HCT116 (cell line): ENCODE measurements around the gene FSIP1. TPM values are rescaled to one million over a fixed set of nuclear protein-coding genes. Genes with fewer than 3 reads are reported as not detected.

Experiments
- ATAC-seq: fragments of 200-7000 bp; cut with Tn5 transposase; 2 replicates; pipeline ENCODE4 v1.9.1; 2020; ENCODE audit warnings: mild to moderate bottlenecking, moderate library complexity
- BruUV-seq: library from RNA; stranded (reverse); fragments of 400-500 nt; replicated peaks from 2 replicates; lab custom pipeline; 2021; lab: Mats Ljungman, UMichigan
- CTCF ChIA-PET: fragments of 300-600 bp; sonication (Branson Sonifier 250); formaldehyde crosslinking; loops from one replicate; lab custom pipeline; 2021; ENCODE audit warnings: antibody characterized with exemption; lab: Charles Lee
- POLR2A ChIA-PET: fragments of 300-600, 350-600 bp; sonication (Branson Sonifier 250); formaldehyde crosslinking; loops from one replicate; lab custom pipeline; 2021; ENCODE audit warnings: antibody characterized with exemption; lab: Charles Lee
- RAD21 ChIA-PET, 2 experiments: fragments of 300-600 bp; sonication (Branson Sonifier 250); formaldehyde crosslinking; loops; one replicate each; lab custom pipeline; 2023; ENCODE audit warnings: low total read pairs in 2 of 2; ENCODE audit not compliant: uncharacterized antibody in 2 of 2, unreplicated experiment in 2 of 2, low non-redundant PET in 1 of 2; lab: Charles Lee
- DNase-seq: peaks from one replicate; pipeline ENCODE4 v3.0.0-alpha.2; 2010; ENCODE audit warnings: low read depth, low spot score
- H2AFZ ChIP-seq: fragments of 200-600 bp; shearing (Covaris generic), sonication (generic); 2 replicates; pipeline ENCODE4 v1.6.1; 2017; ENCODE audit warnings: low read depth, mixed run types, mixed read lengths, antibody characterized with exemption, low read length; ENCODE audit not compliant: poor library complexity, severe bottlenecking
- H3K27ac ChIP-seq: 2 replicates; pipeline ENCODE4 v1.5.1; 2012; ENCODE audit warnings: low read depth, low read length
- H3K27me3 ChIP-seq: fragments of 200-600 bp; sonication (generic); 2 replicates; pipeline ENCODE4 v1.6.1; 2016; ENCODE audit warnings: mixed run types, low read length, mixed read lengths; ENCODE audit not compliant: insufficient read depth
- H3K36me3 ChIP-seq, 2 experiments: fragments of 200-500 bp in 1 of 2; fragments of 200-600 bp in 1 of 2; sonication (Bioruptor generic) in 1 of 2; sonication (generic) in 1 of 2; 2 replicates each; pipeline versions ENCODE4 v1.5.1 to v1.6.1; 2014 to 2016; ENCODE audit warnings: low read length in 2 of 2, inconsistent platforms in 1 of 2, mixed read lengths in 1 of 2, mixed run types in 1 of 2; ENCODE audit not compliant: insufficient read depth in 2 of 2, control insufficient read depth in 1 of 2
- H3K4me1 ChIP-seq, 2 experiments: fragments of 200-600 bp in 1 of 2; sonication (generic) in 1 of 2; 2 replicates each; pipeline versions ENCODE4 v1.5.1 to v1.6.1; 2012 to 2017; ENCODE audit warnings: low read length in 2 of 2, inconsistent platforms in 1 of 2, mild to moderate bottlenecking in 1 of 2, mixed read lengths in 1 of 2, mixed run types in 1 of 2, moderate library complexity in 1 of 2; ENCODE audit not compliant: insufficient read depth in 2 of 2, control insufficient read depth in 1 of 2
- H3K4me2 ChIP-seq: fragments of 200-600 bp; sonication (generic); 2 replicates; pipeline ENCODE4 v1.6.1; 2017; ENCODE audit warnings: mixed run types, low read length, mixed read lengths
- H3K4me3 ChIP-seq, 2 experiments: fragments of 200-600 bp in 1 of 2; sonication (generic) in 1 of 2; replicated peaks in 1 of 2; 2 replicates each; pipeline ENCODE4 v1.5.1; 2011 to 2016; ENCODE audit warnings: low read length in 2 of 2, control low read depth in 1 of 2, low read depth in 1 of 2, mild to moderate bottlenecking in 1 of 2, mixed read lengths in 1 of 2, mixed run types in 1 of 2
- H3K79me2 ChIP-seq: fragments of 200-600 bp; sonication (generic); 2 replicates; pipeline ENCODE4 v1.6.1; 2017; ENCODE audit warnings: mild to moderate bottlenecking, mixed run types, low read length, moderate library complexity, mixed read lengths; ENCODE audit not compliant: insufficient read depth
- H3K9ac ChIP-seq: fragments of 200-600 bp; sonication (generic); 2 replicates; pipeline ENCODE4 v1.6.1; 2016; ENCODE audit warnings: low read length, mixed read lengths
- H3K9me2 ChIP-seq: fragments of 200-600 bp; sonication (generic), shearing (Covaris generic); 2 replicates; pipeline ENCODE4 v1.6.1; 2017; ENCODE audit warnings: mixed run types, mild to moderate bottlenecking, moderate library complexity; ENCODE audit not compliant: insufficient read depth
- H3K9me3 ChIP-seq, 2 experiments: fragments of 200-500 bp in 1 of 2; fragments of 200-600 bp in 1 of 2; sonication (Bioruptor generic) in 1 of 2; sonication (generic) in 1 of 2; 2 replicates each; pipeline ENCODE4 v1.6.1; 2014 to 2017; ENCODE audit warnings: low read length in 2 of 2, mixed read lengths in 2 of 2, inconsistent platforms in 1 of 2, low read depth in 1 of 2, mild to moderate bottlenecking in 1 of 2, mixed run types in 1 of 2, moderate library complexity in 1 of 2; ENCODE audit not compliant: control insufficient read depth in 1 of 2, insufficient read depth in 1 of 2
- H4K20me1 ChIP-seq: fragments of 200-600 bp; sonication (generic), shearing (Covaris generic); 2 replicates; pipeline ENCODE4 v1.6.1; 2017; ENCODE audit warnings: mixed run types, mild to moderate bottlenecking, moderate library complexity; ENCODE audit not compliant: insufficient read depth
- CBX3 ChIP-seq: IDR thresholded peaks from 2 replicates; pipeline ENCODE4 v1.6.1; 2012; ENCODE audit warnings: low read depth
- CEBPB ChIP-seq: IDR thresholded peaks from 2 replicates; pipeline ENCODE4 v1.6.1; 2012; ENCODE audit warnings: low read depth
- EGR1 ChIP-seq: IDR thresholded peaks from 2 replicates; pipeline ENCODE4 v1.6.1; 2012; ENCODE audit warnings: low read depth
- EZH2 ChIP-seq: fragments of 200-600 bp; sonication (generic); IDR thresholded peaks from 2 replicates; pipeline ENCODE4 v1.6.1; 2017; ENCODE audit warnings: antibody characterized with exemption, mixed run types
- EZH2phosphoT487 ChIP-seq: fragments of 200-600 bp; IDR thresholded peaks from 2 replicates; pipeline ENCODE4 v1.6.1; 2018; ENCODE audit warnings: antibody characterized with exemption, borderline replicate concordance
- FOSL1 ChIP-seq: IDR thresholded peaks from 2 replicates; pipeline ENCODE4 v1.6.1; 2012; ENCODE audit warnings: low read depth
- JUND ChIP-seq: IDR thresholded peaks from 2 replicates; pipeline ENCODE4 v1.6.1; 2012
- POLR2A ChIP-seq: IDR thresholded peaks from 2 replicates; pipeline ENCODE4 v1.7.0; 2011; ENCODE audit warnings: borderline replicate concordance; ENCODE audit not compliant: insufficient read depth, insufficient read length; ENCODE audit errors: extremely low read depth
- RAD21 ChIP-seq: IDR thresholded peaks from 2 replicates; pipeline ENCODE4 v1.6.1; 2012; ENCODE audit warnings: low read depth, mild to moderate bottlenecking
- SP1 ChIP-seq: IDR thresholded peaks from 2 replicates; pipeline ENCODE4 v1.6.1; 2012; ENCODE audit warnings: low read depth
- SRF ChIP-seq: IDR thresholded peaks from 2 replicates; pipeline ENCODE4 v1.6.1; 2012; ENCODE audit warnings: low read depth
- TCF7L2 ChIP-seq: IDR thresholded peaks from 2 replicates; pipeline ENCODE4 v1.7.0; 2011; ENCODE audit warnings: borderline replicate concordance, inconsistent platforms; ENCODE audit not compliant: insufficient read depth, insufficient read length; ENCODE audit errors: extremely low read depth
- YY1 ChIP-seq: IDR thresholded peaks from 2 replicates; pipeline ENCODE4 v1.6.1; 2011; ENCODE audit warnings: low read length, low read depth, moderate library complexity, mild to moderate bottlenecking; ENCODE audit not compliant: insufficient replicate concordance; ENCODE audit errors: extremely low read depth
- ZFX ChIP-seq: fragments of 450-650 bp; IDR thresholded peaks from 2 replicates; pipeline ENCODE4 v1.6.1; 2017
- ZNF274 ChIP-seq: fragments of 200-500 bp; sonication (Bioruptor generic); IDR thresholded peaks from 2 replicates; pipeline ENCODE4 v1.6.1; 2014; ENCODE audit warnings: mild to moderate bottlenecking, low read depth, low read length, inconsistent platforms
- intact Hi-C: fragments of 100-400 bp; cut with micrococcal nuclease; formaldehyde crosslinking; loops from 2 replicates; pipeline ENCODE4 v1.10.0; 2022
- total RNA-seq: library from RNA; stranded (reverse); gene quantifications from one replicate; pipeline ENCODE4 v1.2.1, GENCODE V29; 2021; ENCODE audit not compliant: unreplicated experiment
- TF ChIP-seq, protein P1 (sequence below): IDR thresholded peaks from 2 replicates; pipeline ENCODE4 v1.6.1; 2011; ENCODE audit warnings: mild to moderate bottlenecking, low read length, moderate library complexity; ENCODE audit not compliant: insufficient replicate concordance; ENCODE audit errors: extremely low read depth
- TF ChIP-seq, protein P2 (sequence below), 3 experiments: fragments of 200-600 bp in 1 of 3; sonication (generic) in 1 of 3; IDR thresholded peaks in 2 of 3; conservative IDR thresholded peaks in 1 of 3; 2 replicates each; pipeline ENCODE4 v1.5.1; 2012 to 2017; ENCODE audit warnings: low read depth in 2 of 3, low read length in 2 of 3, antibody characterized with exemption in 1 of 3, borderline replicate concordance in 1 of 3, control low read depth in 1 of 3, mild to moderate bottlenecking in 1 of 3, mixed read lengths in 1 of 3, mixed run types in 1 of 3, moderate library complexity in 1 of 3; ENCODE audit not compliant: insufficient read depth in 1 of 3
- TF ChIP-seq, protein P3 (sequence below): IDR thresholded peaks from 2 replicates; pipeline ENCODE4 v1.6.1; 2012; ENCODE audit warnings: low read depth
- TF ChIP-seq, protein P4 (sequence below): IDR thresholded peaks from 2 replicates; pipeline ENCODE4 v1.6.1; 2012

Gene FSIP1
- total RNA-seq, 1 experiment from 2014 or later = 0.42 TPM

DNA sequence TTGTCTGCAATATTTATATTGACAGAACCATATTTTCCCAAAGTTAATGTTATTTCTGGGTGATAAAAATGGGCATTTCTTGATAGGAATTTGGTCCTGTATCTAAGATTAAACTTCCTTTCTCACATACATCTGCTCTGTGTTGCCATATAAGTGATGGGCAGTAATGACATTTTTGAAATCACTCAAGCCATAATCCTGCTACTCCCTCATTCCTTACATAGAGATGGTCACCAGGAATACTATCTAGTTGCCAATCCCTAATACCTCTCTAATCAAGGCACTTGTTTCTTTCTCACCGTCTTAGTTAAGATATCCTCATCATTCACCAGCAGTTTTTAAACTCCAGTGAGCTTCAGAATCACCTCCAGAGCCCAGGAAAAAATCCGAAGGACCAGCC is 68.4 kb downstream of the FSIP1 start:
- Histone ChIP-seq H4K20me1 (no peaks in the 10 kb centered on the region), H3K4me3 (no peak overlapping the region), H3K9me3 (no peaks in the 10 kb centered on the region), H3K9me2 (no peaks in the 10 kb centered on the region), H3K4me1 (no peaks in the 10 kb centered on the region), H3K36me3 (no peaks in the 10 kb centered on the region), H2AFZ (no peak overlapping the region), H3K4me2 (no peak overlapping the region), H3K79me2 (no peaks in the 10 kb centered on the region), H3K27ac (no peak overlapping the region), H3K27me3 (no peaks in the 10 kb centered on the region), H3K9ac (no peak overlapping the region)
- intact Hi-C loops = no loop called here
- no peak for DNase-seq
- ChIA-PET POLR2A (no interaction called here), RAD21 (no interaction called here), CTCF (interaction anchor here (2.2 kb wide), 1 partner anchor 43 kb away, joined by 6 read pairs; no protein-coding TSS in a partner anchor)
- TF ChIP-seq, protein P1, sequence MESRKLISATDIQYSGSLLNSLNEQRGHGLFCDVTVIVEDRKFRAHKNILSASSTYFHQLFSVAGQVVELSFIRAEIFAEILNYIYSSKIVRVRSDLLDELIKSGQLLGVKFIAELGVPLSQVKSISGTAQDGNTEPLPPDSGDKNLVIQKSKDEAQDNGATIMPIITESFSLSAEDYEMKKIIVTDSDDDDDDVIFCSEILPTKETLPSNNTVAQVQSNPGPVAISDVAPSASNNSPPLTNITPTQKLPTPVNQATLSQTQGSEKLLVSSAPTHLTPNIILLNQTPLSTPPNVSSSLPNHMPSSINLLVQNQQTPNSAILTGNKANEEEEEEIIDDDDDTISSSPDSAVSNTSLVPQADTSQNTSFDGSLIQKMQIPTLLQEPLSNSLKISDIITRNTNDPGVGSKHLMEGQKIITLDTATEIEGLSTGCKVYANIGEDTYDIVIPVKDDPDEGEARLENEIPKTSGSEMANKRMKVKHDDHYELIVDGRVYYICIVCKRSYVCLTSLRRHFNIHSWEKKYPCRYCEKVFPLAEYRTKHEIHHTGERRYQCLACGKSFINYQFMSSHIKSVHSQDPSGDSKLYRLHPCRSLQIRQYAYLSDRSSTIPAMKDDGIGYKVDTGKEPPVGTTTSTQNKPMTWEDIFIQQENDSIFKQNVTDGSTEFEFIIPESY = no peak
- TF ChIP-seq, protein P2, sequence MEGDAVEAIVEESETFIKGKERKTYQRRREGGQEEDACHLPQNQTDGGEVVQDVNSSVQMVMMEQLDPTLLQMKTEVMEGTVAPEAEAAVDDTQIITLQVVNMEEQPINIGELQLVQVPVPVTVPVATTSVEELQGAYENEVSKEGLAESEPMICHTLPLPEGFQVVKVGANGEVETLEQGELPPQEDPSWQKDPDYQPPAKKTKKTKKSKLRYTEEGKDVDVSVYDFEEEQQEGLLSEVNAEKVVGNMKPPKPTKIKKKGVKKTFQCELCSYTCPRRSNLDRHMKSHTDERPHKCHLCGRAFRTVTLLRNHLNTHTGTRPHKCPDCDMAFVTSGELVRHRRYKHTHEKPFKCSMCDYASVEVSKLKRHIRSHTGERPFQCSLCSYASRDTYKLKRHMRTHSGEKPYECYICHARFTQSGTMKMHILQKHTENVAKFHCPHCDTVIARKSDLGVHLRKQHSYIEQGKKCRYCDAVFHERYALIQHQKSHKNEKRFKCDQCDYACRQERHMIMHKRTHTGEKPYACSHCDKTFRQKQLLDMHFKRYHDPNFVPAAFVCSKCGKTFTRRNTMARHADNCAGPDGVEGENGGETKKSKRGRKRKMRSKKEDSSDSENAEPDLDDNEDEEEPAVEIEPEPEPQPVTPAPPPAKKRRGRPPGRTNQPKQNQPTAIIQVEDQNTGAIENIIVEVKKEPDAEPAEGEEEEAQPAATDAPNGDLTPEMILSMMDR (IDR thresholded peaks at IDR 0.05 in 2 of 3, conservative IDR thresholded peaks at IDR 0.05 in 1 of 3; ENCODE audit: borderline replicate concordance in 1 of 3, insufficient read depth in 1 of 3, low read depth in 2 of 3, low read length in 2 of 3) = no peak
- TF ChIP-seq EZH2 (no peak), TCF7L2 (no peak), RAD21 (no peak), POLR2A (no peak), EGR1 (no peak), EZH2phosphoT487 (no peak), YY1 (no peak), FOSL1 (no peak), JUND (no peak), CBX3 (no peak), SRF (no peak), CEBPB (no peak), ZFX (no peak), ZNF274 (no peak), SP1 (no peak)
- TF ChIP-seq, protein P3, sequence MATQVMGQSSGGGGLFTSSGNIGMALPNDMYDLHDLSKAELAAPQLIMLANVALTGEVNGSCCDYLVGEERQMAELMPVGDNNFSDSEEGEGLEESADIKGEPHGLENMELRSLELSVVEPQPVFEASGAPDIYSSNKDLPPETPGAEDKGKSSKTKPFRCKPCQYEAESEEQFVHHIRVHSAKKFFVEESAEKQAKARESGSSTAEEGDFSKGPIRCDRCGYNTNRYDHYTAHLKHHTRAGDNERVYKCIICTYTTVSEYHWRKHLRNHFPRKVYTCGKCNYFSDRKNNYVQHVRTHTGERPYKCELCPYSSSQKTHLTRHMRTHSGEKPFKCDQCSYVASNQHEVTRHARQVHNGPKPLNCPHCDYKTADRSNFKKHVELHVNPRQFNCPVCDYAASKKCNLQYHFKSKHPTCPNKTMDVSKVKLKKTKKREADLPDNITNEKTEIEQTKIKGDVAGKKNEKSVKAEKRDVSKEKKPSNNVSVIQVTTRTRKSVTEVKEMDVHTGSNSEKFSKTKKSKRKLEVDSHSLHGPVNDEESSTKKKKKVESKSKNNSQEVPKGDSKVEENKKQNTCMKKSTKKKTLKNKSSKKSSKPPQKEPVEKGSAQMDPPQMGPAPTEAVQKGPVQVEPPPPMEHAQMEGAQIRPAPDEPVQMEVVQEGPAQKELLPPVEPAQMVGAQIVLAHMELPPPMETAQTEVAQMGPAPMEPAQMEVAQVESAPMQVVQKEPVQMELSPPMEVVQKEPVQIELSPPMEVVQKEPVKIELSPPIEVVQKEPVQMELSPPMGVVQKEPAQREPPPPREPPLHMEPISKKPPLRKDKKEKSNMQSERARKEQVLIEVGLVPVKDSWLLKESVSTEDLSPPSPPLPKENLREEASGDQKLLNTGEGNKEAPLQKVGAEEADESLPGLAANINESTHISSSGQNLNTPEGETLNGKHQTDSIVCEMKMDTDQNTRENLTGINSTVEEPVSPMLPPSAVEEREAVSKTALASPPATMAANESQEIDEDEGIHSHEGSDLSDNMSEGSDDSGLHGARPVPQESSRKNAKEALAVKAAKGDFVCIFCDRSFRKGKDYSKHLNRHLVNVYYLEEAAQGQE = no peak
- TF ChIP-seq, protein P4, sequence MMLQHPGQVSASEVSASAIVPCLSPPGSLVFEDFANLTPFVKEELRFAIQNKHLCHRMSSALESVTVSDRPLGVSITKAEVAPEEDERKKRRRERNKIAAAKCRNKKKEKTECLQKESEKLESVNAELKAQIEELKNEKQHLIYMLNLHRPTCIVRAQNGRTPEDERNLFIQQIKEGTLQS = no peak
- no TSS peak for BruUV-seq
- no peak for ATAC-seq
